Lung (tissue), 12 donors: ENCODE data around the gene NT5DC2. TPM values are rescaled to one million over a fixed set of nuclear protein-coding genes. Genes with fewer than 3 reads are reported as not detected.

Experiments used
- ATAC-seq: fragments of 200-7000 bp; cut with Tn5 transposase; one replicate; pipeline ENCODE4 v1.9.1; 2020; ENCODE audit warnings: moderate number of reproducible peaks; ENCODE audit not compliant: insufficient read depth, low FRiP score
- DNase-seq, 3 donors: peaks; one replicate each; pipeline ENCODE4 v3.0.0-alpha.2; 2013 to 2017
- H3K27ac ChIP-seq, 2 donors: one replicate each; pipeline ENCODE4 v1.5.1; 2013; ENCODE audit warnings: mild to moderate bottlenecking in 2 of 2, moderate library complexity in 2 of 2, control low read depth in 1 of 2, inconsistent platforms in 1 of 2, low read depth in 1 of 2, low read length in 1 of 2
- H3K27me3 ChIP-seq, 3 donors: one replicate each; pipeline ENCODE4 v1.5.1; 2013; ENCODE audit warnings: low read length in 2 of 3; ENCODE audit not compliant: control insufficient read depth in 3 of 3, insufficient read depth in 3 of 3
- H3K36me3 ChIP-seq, 4 donors: one replicate each; pipeline ENCODE4 v1.5.1; 2013; ENCODE audit warnings: low read length in 4 of 4, mild to moderate bottlenecking in 1 of 4, moderate library complexity in 1 of 4; ENCODE audit not compliant: control insufficient read depth in 4 of 4, insufficient read depth in 4 of 4
- H3K4me1 ChIP-seq, 5 donors: one replicate each; pipeline ENCODE4 v1.5.1; 2013; ENCODE audit warnings: low read length in 5 of 5, mild to moderate bottlenecking in 2 of 5, moderate library complexity in 1 of 5; ENCODE audit not compliant: control insufficient read depth in 5 of 5, insufficient read depth in 5 of 5
- H3K4me3 ChIP-seq: one replicate; pipeline ENCODE4 v1.5.1; 2013; ENCODE audit warnings: mild to moderate bottlenecking, control low read depth, moderate library complexity
- H3K9ac ChIP-seq, 2 donors: one replicate each; pipeline ENCODE4 v1.5.1; 2013; ENCODE audit warnings: low read length in 2 of 2, control low read depth in 1 of 2; ENCODE audit not compliant: insufficient read depth in 1 of 2
- H3K9me3 ChIP-seq, 4 donors: one replicate each; pipeline ENCODE4 v1.5.1; 2013; ENCODE audit warnings: low read length in 3 of 4, mild to moderate bottlenecking in 1 of 4, moderate library complexity in 1 of 4; ENCODE audit not compliant: control insufficient read depth in 4 of 4, insufficient read depth in 3 of 4
- CTCF ChIP-seq: IDR thresholded peaks from 2 replicates; pipeline ENCODE4 v1.5.1; 2012; ENCODE audit warnings: mild to moderate bottlenecking; ENCODE audit errors: control extremely low read depth, extremely low read depth
- WGBS, 2 donors: extraction: QIAGEN DNeasy Blood & Tissue Kit; methylation state at CpG; one replicate each; pipeline ENCODE4 v1.1.7; 2013; 5-methylcytosine and 5-hydroxymethylcytosine counted together
- polyA plus RNA-seq, 2 donors: library from polyadenylated mRNA; stranded (reverse); fragments of 200-250 nt; gene quantifications; one replicate each; pipeline ENCODE4 v1.2.1, GENCODE V29; 2013
- total RNA-seq, 2 donors: library from RNA; depleted of rRNA in 1 of 2; stranded (reverse); fragments of >200 nt in 1 of 2; gene quantifications; one replicate each; pipeline ENCODE4 v1.2.1, GENCODE V29; 2014 to 2021
- donor health status: control.
- donor health status: control.
- donor health status: Bipolar disorder and iron deficiency.
- donor health status: healthy.
- donor health status: DM: yes; HTN: yes; CAD: no.

Gene NT5DC2
- total and polyA plus RNA-seq, 4 donors, result 32.7 to 85.6 (median 51.2) TPM

GRCh38 chr3:52512105-52512504, 21.6 kb downstream of the NT5DC2 start:
- no peak for ATAC-seq
- Histone ChIP-seq H3K27ac (no peak overlapping the region), H3K9ac (no peak overlapping the region), H3K4me1 (peaks cover 0 to 3% (median 0%) of the 10 kb centered on the region in 5 donors), H3K9me3 (no peaks in the 10 kb centered on the region), H3K27me3 (no peaks in the 10 kb centered on the region), H3K36me3 (peaks cover 0 to 8% (median 0%) of the 10 kb centered on the region in 4 donors), H3K4me3 (no peak overlapping the region)
- no peak for TF ChIP-seq CTCF
- no peak for DNase-seq
- 75 to 79% methylated on average over 8 of the region's 8 CpGs for WGBS, 2 donors

- Histone ChIP-seq H3K4me1 (peaks cover 0 to 3% (median 0%) of the 10 kb centered on the region in 5 donors), H3K9ac (no peak overlapping the region), H3K27me3 (no peaks in the 10 kb centered on the region), H3K36me3 (peaks cover 0 to 10% (median 0%) of the 10 kb centered on the region in 4 donors), H3K4me3 (no peak overlapping the region), H3K9me3 (no peaks in the 10 kb centered on the region), H3K27ac (no peak overlapping the region)
- ATAC-seq (no peak), DNase-seq (no peak)
- WGBS, 2 donors, result 91 to 93% methylated on average over 7 of the region's 7 CpGs
- no peak for TF ChIP-seq CTCF
Measured at GRCh38 chr3:52511509-52511908, 22.1 kb downstream of the NT5DC2 start.

- Histone ChIP-seq H3K36me3 (peaks cover 0 to 11% (median 0%) of the 10 kb centered on the region in 4 donors), H3K4me1 (peaks cover 0 to under 1% (median 0%) of the 10 kb centered on the region in 5 donors), H3K9ac (no peak overlapping the region), H3K27me3 (no peaks in the 10 kb centered on the region), H3K4me3 (no peak overlapping the region), H3K9me3 (no peaks in the 10 kb centered on the region), H3K27ac (no peak overlapping the region)
- DNase-seq (no peak), ATAC-seq (no peak)
- TF ChIP-seq CTCF, result no peak
- 76 to 84% methylated on average over 12 of the region's 12 CpGs for WGBS, 2 donors
Measured at GRCh38 chr3:52509753-52510328, 23.8 kb downstream of the NT5DC2 start.

GRCh38 chr3:52507359-52507758, 26.3 kb downstream of the NT5DC2 start:
- DNase-seq, result no peak
- H3K36me3 ChIP-seq, result peaks cover 0 to 13% (median 0%) of the 10 kb centered on the region in 4 donors
- WGBS, 2 donors, result 72 to 86% methylated on average over 5 of the region's 5 CpGs

More at GRCh38 chr3:52507359-52507758, 26.3 kb downstream of the NT5DC2 start:
- Histone ChIP-seq H3K4me3 (no peak overlapping the region), H3K4me1 (no peaks in the 10 kb centered on the region), H3K27ac (no peak overlapping the region), H3K9me3 (no peaks in the 10 kb centered on the region), H3K27me3 (no peaks in the 10 kb centered on the region), H3K9ac (no peak overlapping the region)
- no peak for ATAC-seq
- TF ChIP-seq CTCF, result no peak
